HL-60 (cell line): ENCODE measurements around the gene LRRC41.

Experiments used
- DNase-seq, 2 experiments: peaks; one replicate each; pipeline ENCODE4 v3.0.0-alpha.2; 2010 to 2020; ENCODE audit warnings: low read depth in 1 of 2, low spot score in 1 of 2
- H3K27ac ChIP-seq: fragments of 250-450 bp; sonication (Bioruptor Pico); replicated peaks from 2 replicates; pipeline ENCODE4 v1.5.1; 2020; ENCODE audit warnings: mild to moderate bottlenecking, moderate library complexity
- H3K27me3 ChIP-seq: fragments of 250-450 bp; sonication (Bioruptor Pico); 2 replicates; pipeline ENCODE4 v1.5.1; 2021; ENCODE audit warnings: mild to moderate bottlenecking, moderate library complexity; ENCODE audit not compliant: insufficient read depth, poor library complexity, severe bottlenecking
- H3K4me3 ChIP-seq: replicated peaks from 2 replicates; pipeline ENCODE4 v1.5.1; 2011; ENCODE audit warnings: mild to moderate bottlenecking, control low read depth, low read length; ENCODE audit not compliant: insufficient read depth
- CTCF ChIP-seq: IDR thresholded peaks from one replicate; pipeline ENCODE4 v1.5.1; 2011; ENCODE audit warnings: low read length, control low read depth, inconsistent platforms; ENCODE audit not compliant: insufficient read depth
- GABPA ChIP-seq: IDR thresholded peaks from 2 replicates; pipeline ENCODE4 v1.6.1; 2012; ENCODE audit warnings: low read depth
- POLR2AphosphoS5 ChIP-seq: IDR thresholded peaks from 2 replicates; pipeline ENCODE4 v1.6.1; 2012; ENCODE audit warnings: low read depth
- REST ChIP-seq: IDR thresholded peaks from 2 replicates; pipeline ENCODE4 v1.6.1; 2012; ENCODE audit warnings: low read depth; ENCODE audit not compliant: insufficient replicate concordance
- SPI1 ChIP-seq: IDR thresholded peaks from 2 replicates; pipeline ENCODE4 v1.6.1; 2012; ENCODE audit warnings: low read depth, mild to moderate bottlenecking, borderline replicate concordance
- long read RNA-seq: library from polyadenylated mRNA; unstranded; transcript quantifications from one replicate; pipeline ENCODE4 v2.0.0, GENCODE V29; 2020

Gene LRRC41
- long read RNA-seq, full-length matches to known transcripts: 398 of 485 reads
- long read RNA-seq, partial matches to known transcripts: 32 of 485 reads
- long read RNA-seq, other reads (novel, unspliced or antisense): 55 of 485 reads

- Histone ChIP-seq H3K27ac (peak within 1 kb of the TSS; percentile 98), H3K4me3 (peak within 1 kb of the TSS; percentile 83), H3K27me3 (no peaks in the 10 kb centered on the region)
- TF ChIP-seq GABPA: peak; percentile 89
- peak; percentile 100 for TF ChIP-seq POLR2AphosphoS5
- TF ChIP-seq REST: peak; percentile 42
- no peak for TF ChIP-seq CTCF
- no peak for TF ChIP-seq SPI1
- peak; percentile 96 to 97 for DNase-seq
These were observed at the start of gene LRRC41, which contains the start of gene UQCRH for GRCh38 chr1:46303038-46303871. LRRC41 (minus strand) TSS chr1:46303616; CDS start chr1:46303322, 294 bp downstream. UQCRH (plus strand) TSS chr1:46303698; CDS start chr1:46303767, 69 bp downstream.

GRCh38 chr1:46352363-46352762 lies 48.9 kb upstream of the LRRC41 start:
- Histone ChIP-seq H3K27ac (no peak overlapping the region), H3K4me3 (no peak overlapping the region), H3K27me3 (no peaks in the 10 kb centered on the region)
- no peak for DNase-seq
- TF ChIP-seq SPI1: no peak
- TF ChIP-seq GABPA: no peak
- TF ChIP-seq REST: no peak
- no peak for TF ChIP-seq POLR2AphosphoS5
- no peak for TF ChIP-seq CTCF

- no peak for TF ChIP-seq CTCF
- TF ChIP-seq SPI1: no peak
- TF ChIP-seq GABPA: no peak
- TF ChIP-seq POLR2AphosphoS5: no peak
- TF ChIP-seq REST: no peak
- H3K27me3 ChIP-seq: no peaks in the 10 kb centered on the region
- H3K27ac ChIP-seq: no peak overlapping the region
- no peak for DNase-seq
- H3K4me3 ChIP-seq: no peak overlapping the region
These were observed 41.9 kb upstream of the LRRC41 start for GRCh38 chr1:46345281-46345680.
